GM20431 (cell line): ENCODE data around the gene GH2.

ENCODE experiments used
- in situ Hi-C: fragments of 300-500 bp; cut with MseI, MboI; formaldehyde crosslinking; loops from one replicate; pipeline ENCODE4 v1.15.0; 2020; ENCODE audit warnings: low sequenced_read_pairs; ENCODE audit not compliant: unreplicated experiment

Gene GH2

GRCh38 chr17:63843910-63844677 is 37.6 kb downstream of the GH2 start:
- in situ Hi-C loops = loop anchor here (25.0 kb wide), 1 partner anchor 407 kb away; the partner anchor contains the start of gene CYB561

DNA sequence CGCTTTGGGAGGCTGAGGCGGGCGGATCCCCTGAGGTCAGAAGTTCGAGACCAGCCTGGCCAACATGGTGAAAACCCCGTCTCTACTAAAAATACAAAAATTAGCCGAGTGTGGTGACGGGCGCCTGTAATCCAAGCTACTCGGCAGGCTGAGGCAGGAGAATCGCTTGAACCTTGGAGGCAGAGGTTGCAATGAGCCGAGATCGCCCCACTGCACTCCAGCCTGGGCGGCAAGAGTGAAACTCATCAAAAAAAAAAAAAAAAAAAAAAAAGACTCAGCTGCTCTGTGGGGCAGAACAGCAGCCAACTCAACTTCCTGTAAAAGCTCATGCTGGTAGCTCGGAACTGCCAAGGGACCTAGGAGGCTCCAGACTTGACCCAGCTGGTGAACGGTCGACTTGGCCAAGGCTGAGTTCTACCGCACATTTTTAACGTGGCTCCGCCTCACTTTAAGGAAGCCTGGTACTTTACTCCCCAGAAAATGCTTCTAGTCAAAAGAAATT is 38.3 kb downstream of the GH2 start:
- in situ Hi-C loops = loop anchor here (25.0 kb wide), 1 partner anchor 406 kb away; the partner anchor contains the start of gene CYB561

- in situ Hi-C loops = loop anchor here (25.0 kb wide), 1 partner anchor 405 kb away; the partner anchor contains the start of gene CYB561
Observed at GRCh38 chr17:63842540-63843386, 39.0 kb downstream of the GH2 start, which contains the start of gene SMARCD2. Gene SMARCD2 (minus strand): TSS chr17:63842685. CDS start chr17:63842674, 11 bp downstream.

- in situ Hi-C loops = loop anchor here (25.0 kb wide), 1 partner anchor 405 kb away; the partner anchor contains the start of gene CYB561
Observed at GRCh38 chr17:63842173-63842539, 39.6 kb downstream of the GH2 start.

DNA sequence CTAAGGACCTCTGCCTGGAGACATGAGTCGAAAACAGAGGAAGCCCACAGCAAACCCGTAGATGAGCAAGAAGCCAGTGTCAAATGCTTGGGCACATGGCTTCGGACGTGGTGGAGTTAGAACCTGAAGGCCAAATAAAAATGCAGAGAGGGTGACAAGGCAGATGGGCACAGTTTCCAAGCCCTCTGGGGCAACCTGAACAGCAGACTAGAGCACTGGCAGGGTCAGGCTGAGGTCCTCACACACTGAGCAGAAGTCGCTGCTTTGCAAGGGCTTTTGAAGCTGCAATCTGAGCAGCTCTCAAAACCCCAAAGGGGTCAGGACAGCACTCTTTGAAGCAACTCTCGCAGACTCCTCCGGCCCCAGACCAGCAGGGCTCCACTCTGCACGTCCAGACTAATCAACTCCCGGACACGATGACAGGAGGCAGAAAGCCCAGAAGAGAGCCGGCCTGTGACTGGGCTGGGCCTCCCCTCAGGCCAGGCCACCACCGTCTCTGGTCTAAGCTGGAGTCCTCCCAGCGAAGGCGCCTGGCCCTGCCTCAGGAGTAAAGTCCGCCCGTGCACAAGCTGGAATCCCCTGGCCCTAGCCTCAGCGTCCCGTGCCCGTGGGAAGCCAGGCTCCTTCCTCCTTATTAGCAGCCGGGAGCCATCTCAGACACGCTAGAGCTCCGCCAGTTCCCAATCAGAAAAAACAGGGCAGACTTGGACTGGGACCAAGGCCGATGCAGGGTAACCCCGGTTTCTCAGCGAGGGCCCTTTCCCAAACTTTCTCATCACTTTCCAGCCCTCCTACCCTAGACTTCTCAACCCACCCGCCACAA is 40.2 kb downstream of the GH2 start:
- in situ Hi-C loops = loop anchor here (25.0 kb wide), 1 partner anchor 404 kb away; the partner anchor contains the start of gene CYB561

DNA sequence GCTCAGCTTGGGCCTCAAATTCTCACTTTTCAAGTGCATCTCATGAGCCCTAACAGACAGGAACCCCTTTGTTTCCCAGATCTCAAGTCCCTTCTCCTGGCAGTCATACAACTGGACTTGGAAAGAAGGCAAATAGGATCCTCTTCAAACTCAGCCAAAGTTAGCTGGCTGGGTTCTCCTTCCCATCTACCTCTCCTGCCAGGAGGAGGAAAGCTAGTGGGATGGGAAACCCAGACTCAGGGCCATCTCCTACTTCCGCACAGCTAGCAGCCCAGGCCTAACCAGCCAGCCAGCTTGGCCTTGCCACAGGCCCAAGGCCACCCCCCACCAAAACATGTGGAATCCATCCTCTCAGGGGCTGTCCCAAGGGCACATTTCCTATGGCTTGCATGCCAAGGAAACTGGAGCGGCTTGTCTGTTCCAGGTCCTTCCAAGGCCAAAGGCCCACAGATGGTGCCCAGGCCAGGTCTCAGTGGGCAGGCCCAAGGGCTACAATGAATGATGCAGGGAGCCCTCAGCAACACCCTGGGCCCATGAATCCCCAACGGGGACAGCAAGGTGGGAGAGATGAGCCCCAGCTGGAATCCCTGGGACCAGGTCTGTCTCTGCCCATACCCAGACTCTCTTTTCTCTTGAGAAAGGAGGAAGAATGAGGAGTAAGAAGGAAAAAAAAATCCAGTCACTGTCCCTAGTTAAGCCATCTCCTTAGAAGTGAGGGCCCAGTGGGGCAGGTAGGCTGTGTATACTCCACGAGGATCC is 41.0 kb downstream of the GH2 start:
- in situ Hi-C loops = loop anchor here (25.0 kb wide), 1 partner anchor 403 kb away; the partner anchor contains the start of gene CYB561

GRCh38 chr17:63838631-63839171 is 43.0 kb downstream of the GH2 start:
- in situ Hi-C loops = loop anchor here (25.0 kb wide), 1 partner anchor 401 kb away; the partner anchor contains the start of gene CYB561

DNA sequence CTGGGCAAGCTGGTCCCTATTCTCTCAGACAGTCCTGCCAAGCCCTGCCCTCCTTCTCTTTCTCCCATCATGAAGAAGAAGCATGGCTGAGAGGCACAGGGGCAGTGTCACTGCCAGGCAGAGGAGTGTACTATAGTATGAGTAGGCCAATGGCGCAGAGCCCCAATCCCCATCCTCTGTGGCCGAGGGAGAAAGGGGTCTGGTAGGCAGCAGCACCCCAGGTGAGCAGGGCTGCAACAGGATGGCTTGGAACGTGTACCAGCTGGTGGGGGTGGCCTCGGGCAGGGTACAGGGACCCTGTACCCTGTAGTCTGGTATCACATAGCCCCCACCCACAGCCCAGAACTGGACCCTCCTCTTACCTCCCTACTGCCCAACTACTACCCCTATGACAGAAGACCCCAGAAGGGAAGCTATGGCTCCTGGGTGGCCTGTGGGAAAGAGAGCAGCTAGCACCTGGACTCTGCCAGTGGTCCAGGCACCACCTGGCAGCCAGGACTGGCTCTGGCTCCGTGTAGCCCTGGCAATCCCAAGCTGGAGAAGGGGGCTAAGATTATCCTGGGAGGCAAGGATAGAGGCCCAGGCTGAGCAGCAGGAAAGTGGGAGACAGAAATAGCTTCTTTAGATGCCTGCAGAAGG is 43.7 kb downstream of the GH2 start:
- in situ Hi-C loops = loop anchor here (25.0 kb wide), 1 partner anchor 401 kb away; the partner anchor contains the start of gene CYB561

DNA sequence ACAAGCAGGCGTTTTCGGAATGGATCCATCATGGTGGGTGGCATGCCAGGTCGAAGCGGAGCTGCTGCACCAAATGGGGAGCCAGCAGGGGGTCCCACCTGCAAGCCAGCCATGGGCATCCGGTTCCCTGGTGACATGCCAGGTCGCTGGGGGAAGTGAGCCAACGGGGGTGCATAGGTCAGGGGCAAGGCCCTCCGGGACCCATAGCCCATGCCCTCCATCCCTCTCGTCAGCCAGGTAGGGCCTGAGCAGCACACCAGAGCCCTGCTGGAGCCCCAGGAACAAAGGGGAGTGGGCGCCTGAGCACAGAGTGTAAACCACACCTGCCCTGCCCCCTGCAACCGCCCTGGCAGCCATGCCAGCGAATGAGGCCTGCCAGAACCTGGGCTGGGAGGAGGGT is 44.3 kb downstream of the GH2 start:
- in situ Hi-C loops = loop anchor here (25.0 kb wide), 1 partner anchor 400 kb away; the partner anchor contains the start of gene CYB561

- in situ Hi-C loops = loop anchor here (25.0 kb wide), 1 partner anchor 400 kb away; the partner anchor contains the start of gene CYB561
Observed at GRCh38 chr17:63836811-63837210, 44.9 kb downstream of the GH2 start.

DNA sequence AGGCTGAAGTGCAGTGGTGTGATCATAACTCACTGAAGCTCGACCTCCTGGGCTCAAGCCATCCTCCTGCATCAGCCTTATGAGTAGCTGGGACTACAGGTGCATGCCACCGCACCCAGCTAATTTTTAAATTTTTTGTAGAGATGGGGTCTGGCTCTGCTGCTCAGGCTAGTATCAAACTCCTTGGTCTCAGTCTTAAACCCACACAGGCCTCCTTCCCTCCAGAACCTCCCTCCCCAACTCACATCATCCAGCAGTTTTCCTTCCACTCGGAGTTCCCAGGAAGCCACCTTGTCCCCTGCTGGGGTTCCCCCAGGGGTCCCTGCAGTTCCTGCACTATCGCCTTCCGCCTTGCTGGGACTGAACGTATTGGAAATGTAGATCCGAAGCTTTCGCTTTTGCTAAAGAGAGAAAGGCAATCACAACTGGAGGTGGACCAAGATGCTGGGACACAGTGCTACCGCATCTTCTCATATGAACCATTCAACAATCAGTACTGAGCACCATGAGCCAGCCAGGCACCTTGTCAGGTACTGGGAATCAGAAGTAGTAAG is 46.5 kb downstream of the GH2 start:
- in situ Hi-C loops = loop anchor here (25.0 kb wide), 1 partner anchor 398 kb away; the partner anchor contains the start of gene CYB561

DNA sequence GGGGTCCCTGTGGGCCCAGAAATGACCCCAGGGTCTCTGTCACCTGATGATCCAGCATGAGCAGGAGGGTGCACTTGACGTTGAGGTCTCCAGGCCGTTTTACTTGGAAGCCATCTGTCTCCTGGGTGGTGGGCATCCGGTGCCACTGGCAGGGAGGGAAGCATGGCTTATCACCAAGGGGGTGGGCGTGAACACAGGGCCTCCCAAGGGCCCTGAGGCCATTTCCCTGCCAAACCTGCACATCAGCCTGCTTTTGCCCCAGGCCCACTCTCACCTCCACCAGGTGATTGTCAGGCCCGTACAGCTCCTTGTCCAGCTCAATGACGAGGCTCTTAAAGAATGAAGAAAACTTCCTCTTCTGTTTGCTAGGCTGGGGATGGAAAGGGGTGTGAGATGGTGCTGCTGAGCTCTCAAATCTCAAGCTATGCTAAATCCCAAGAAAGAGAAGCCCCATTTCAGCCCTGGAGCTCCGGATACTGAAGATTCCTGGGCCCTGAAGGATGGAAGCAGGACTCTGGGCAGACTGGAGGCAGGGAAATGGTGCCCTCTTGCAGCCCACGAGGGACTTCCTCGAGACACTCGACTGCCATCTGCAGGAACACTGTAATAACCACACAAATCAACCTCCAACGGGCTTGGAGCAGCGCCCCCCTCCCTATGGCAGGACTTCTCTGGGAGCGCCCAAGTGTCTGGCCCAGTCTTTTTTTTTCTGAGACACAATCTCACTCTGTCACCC is 47.1 kb downstream of the GH2 start:
- in situ Hi-C loops = loop anchor here (25.0 kb wide), 1 partner anchor 397 kb away; the partner anchor contains the start of gene CYB561

- in situ Hi-C loops = loop anchor here (25.0 kb wide), 1 partner anchor 397 kb away; the partner anchor contains the start of gene CYB561
Observed at GRCh38 chr17:63833741-63834373, 47.9 kb downstream of the GH2 start.

GRCh38 chr17:63833026-63833740 is 48.6 kb downstream of the GH2 start:
- in situ Hi-C loops = loop anchor here (25.0 kb wide), 1 partner anchor 396 kb away; the partner anchor contains the start of gene CYB561

GRCh38 chr17:63832455-63832854 is 49.3 kb downstream of the GH2 start:
- in situ Hi-C loops = loop anchor here (25.0 kb wide), 1 partner anchor 395 kb away; the partner anchor contains the start of gene CYB561
